Panc1 (cell line): ENCODE data around the gene SNAP23.
"Not testable (repeated sequence)": the region's sequence is repeated elsewhere in the genome, so short reads cannot be mapped to it uniquely, and the experiment has no call there.

Experiments
- CTCF ChIP-seq: fragments of 450-650 bp; IDR thresholded peaks from 2 replicates; pipeline ENCODE4 v1.5.1; 2017; ENCODE audit warnings: mild to moderate bottlenecking
- POLR2AphosphoS5 ChIP-seq: IDR thresholded peaks from 2 replicates; pipeline ENCODE4 v1.6.1; 2012; ENCODE audit warnings: mild to moderate bottlenecking, low read depth, low read length, moderate library complexity
- REST ChIP-seq, 2 experiments: IDR thresholded peaks; 2 replicates each; pipeline ENCODE4 v1.6.1; 2011 to 2012; ENCODE audit warnings: low read depth in 2 of 2, control low read depth in 1 of 2, low read length in 1 of 2, mild to moderate bottlenecking in 1 of 2, moderate library complexity in 1 of 2; ENCODE audit not compliant: insufficient read depth in 1 of 2

- TF ChIP-seq CTCF; REST (IDR thresholded peaks at IDR 0.05; ENCODE audit: insufficient read depth in 1 of 2, low read depth in 2 of 2, low read length in 1 of 2); POLR2AphosphoS5: not testable (repeated sequence)
Observed at GRCh38 chr15:42556550-42557207, 61.2 kb downstream of the SNAP23 start.
